GM21515 (cell line): ENCODE measurements around the gene NUAK1.

Source experiments
- ATAC-seq: cut with Tn5 transposase; IDR thresholded peaks from one replicate; pipeline ENCODE4 v1.9.1; 2021; ENCODE audit not compliant: unreplicated experiment

The NUAK1 gene

DNA sequence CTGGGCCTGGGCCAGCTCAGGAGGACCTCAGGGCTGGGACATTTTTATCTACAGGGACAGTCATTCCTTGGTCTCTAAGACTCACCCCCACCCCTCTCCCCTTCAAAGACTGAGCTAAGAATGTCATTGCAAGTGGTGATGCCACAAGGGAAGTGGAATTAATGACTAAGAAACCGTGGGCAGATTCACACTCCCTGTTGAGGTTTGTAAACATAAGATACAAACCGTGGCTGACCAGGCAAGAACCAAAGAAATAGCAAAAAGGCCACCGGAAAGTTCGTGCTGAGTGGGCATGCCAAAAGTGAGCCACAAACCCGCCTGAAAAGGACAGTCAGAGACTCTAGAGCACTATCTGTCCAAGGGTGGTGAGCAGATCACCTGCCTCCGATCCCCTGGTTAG is 25.7 kb downstream of the NUAK1 start:
- no peak for ATAC-seq

DNA sequence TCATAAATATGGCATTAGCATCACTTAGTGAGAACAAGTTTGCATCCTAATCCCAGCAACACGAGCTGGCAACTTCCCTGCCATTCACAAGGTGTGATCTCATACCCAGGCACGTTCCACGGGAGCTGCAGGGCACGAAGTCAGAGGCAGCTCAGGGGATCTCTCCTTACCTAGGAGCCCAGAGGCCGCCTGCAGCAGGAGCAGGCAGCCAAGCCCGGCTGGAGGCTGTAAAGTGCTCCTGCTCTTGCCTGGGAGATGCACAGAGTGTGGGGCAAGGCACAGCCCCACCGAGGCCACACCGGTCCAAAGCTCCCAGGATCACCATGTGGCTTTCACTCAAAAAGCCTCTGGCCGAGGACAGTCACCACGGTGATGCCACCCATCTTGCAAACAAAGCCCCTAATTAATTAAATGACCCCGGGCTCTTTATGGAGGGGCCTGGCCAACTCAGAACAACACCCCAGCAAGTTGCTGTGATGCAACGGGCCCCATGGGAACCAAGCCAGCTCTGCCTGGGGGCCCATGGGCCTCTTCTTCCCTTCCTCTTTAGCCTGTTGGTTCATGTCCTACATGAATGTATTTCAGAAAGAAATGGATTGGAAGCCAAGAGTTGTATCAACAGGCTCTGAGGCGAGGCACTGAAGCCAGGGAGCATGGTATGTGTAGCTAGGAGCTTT is 26.5 kb downstream of the NUAK1 start:
- ATAC-seq, result no peak

DNA sequence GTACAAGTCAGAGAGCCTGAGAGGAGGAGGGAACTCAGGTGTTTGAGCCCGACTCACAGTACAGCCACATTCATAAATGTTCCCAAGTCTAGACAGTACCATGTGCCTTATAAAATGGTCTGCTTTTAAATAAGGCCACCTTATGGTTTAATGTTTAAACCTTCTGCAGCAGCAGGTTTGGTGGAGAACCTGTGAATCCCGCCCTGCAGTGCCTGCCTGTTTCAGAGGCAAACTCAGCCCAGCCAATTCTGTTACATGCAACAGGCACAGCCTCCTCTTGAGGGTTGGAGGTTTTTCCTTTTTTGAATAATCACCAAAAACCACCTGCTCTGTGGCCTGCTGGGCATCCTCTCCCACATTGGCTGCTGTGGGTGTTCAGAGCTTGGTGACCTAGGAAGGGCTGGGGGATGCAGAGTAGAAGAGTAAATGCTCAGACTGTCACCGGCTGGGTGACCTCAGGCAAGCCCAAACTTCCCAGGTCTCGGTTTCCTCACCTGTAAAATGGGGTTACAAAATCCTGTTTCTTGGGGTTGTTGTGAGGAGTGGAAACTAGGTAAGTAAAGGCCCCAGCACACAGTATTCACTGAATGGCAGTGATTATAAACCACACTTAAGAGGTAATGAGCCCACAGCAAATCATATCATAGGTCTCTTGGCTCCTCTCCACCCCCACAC is 28.0 kb downstream of the NUAK1 start:
- no peak for ATAC-seq

DNA sequence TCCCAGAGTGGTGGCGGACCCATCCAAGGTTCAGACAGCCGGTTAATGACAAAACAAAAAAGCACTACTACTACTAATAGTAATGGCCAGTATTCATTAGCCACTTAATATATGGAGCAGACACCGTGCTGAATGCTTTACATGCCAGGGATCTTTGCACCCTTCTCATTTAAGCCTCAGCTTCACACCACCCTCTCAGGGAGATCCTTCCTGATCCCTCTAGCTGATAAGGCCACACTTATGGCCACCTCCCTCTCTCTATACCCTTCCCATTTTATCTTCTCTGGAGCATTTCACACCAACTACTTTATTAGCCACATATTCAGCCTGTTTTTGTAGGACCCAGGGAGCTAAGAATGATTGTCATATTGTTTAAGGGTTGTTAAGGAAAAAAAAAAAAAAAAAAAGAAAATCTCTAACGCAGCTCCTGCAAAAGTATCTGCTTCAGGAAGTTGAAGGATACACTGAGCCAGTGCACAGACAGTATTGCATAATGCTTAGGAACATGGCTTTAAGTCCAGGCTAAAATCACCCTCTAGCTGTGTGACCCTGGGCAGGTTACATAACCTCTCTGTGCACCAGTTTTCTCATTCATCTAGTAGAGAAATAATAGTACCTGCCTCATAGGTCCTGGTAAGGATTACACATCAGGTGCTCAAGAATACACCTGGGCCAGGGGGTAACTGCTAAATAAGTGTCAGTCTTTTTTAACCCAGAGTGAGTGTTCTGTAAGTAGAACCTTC is 29.4 kb downstream of the NUAK1 start:
- ATAC-seq, result no peak

DNA sequence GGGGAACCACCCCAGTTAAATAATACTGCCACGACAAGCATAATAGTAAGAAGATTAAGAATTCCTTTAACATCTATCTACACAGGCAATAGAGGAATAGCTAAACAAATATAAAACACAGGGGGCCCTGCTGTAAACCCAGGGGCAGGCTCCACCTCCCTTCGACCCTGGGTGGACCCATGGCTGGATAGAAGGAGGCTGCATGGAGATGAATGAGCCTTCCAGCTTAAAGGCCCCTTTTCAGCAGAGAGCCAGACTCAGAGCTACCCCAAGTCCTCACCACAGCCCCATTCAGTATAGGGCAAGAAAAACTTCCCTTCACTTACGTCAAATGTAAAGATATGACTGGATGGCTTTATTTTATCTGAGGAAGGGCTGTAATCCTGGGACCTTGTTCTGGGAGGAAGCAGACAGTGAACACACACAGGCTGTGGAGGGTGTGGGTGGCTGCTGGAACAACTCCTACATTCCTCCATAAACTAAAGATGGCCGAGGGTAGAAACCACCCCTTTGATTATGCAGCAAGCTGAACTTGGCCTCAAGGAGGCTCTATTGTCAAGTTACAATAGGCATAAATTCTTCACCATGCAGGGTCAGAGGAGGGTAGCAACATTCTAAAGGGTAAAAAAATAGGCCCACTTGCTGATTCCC is 30.4 kb downstream of the NUAK1 start:
- no peak for ATAC-seq

DNA sequence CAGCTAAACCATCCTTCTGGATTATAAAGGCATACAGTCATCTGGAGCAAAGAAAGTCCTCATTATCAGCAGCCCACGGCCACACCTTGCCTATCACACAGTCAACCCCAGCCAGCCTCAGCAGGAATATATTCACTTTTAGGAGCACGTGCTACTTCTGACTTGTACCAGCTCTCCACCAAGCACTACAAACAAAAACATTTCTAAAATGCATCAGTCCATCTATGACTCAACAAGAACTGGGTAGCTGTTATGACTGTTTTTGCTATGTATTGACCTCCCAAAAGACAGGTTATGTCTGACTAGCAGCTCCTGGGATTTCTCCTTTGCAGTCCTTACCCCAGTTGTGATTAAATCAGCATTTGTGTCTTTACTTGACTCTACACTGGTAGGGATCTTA is 31.2 kb downstream of the NUAK1 start:
- no peak for ATAC-seq

DNA sequence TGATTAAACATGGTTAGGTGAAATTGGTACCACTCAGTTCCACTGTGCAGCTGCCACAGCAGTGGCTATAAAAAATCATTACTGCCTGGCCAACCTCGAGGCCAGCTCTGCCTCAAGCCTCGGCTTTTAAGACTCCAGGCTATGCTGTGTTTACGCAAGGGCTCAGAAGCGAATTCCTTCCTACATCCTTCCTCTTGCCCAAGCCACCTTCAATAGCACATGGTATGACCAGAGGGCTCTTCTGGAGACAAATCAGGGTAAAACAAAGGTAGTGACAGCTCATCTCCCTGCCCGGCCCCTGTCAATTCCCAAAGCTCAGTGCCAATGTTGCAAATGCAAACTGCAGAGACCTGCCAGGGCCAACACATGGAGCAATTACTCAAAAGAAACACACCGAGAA is 31.9 kb downstream of the NUAK1 start:
- ATAC-seq, result no peak

DNA sequence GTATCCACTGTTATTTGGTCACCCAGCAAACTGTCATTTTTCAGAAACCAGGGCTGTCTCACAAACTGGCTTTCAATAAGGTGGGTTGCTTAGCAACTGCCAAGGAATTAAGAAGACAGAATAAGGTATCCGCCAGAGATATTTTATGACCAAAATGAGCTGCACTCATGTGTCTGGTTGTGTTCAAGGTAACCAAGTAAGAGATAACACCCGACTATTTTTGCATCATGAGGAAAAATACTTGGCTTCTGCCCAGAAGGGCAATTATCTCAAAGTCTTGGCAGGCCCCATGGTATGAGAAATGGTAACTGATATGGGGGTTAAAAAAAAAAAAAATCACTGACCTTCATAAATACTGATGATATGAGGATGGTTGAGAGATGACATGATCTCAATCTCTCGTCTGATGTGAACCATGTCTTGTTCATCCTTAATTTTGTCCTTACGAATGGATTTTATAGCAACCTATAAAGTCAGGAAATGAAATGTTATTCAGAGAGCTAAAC is 32.6 kb downstream of the NUAK1 start:
- ATAC-seq, result no peak

DNA sequence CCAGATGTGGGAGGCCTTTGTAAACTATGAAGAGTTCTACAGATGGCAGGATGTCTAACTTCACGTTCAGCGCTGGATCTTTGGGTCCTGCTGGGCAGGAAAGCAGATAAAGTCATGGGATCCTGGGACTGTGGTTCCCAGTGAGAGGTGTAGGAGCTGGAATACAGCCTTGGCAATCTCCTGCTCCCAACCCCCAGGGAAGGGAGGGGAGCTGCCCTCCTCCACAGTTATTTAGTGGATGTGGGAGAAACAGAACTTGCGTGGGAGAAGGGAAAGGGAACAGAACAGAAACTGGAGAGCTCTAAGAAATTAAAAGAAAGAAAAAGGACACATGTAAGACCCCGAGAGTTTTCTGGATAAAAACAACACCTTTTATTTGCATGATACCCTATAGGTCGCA is 37.0 kb downstream of the NUAK1 start:
- no peak for ATAC-seq

DNA sequence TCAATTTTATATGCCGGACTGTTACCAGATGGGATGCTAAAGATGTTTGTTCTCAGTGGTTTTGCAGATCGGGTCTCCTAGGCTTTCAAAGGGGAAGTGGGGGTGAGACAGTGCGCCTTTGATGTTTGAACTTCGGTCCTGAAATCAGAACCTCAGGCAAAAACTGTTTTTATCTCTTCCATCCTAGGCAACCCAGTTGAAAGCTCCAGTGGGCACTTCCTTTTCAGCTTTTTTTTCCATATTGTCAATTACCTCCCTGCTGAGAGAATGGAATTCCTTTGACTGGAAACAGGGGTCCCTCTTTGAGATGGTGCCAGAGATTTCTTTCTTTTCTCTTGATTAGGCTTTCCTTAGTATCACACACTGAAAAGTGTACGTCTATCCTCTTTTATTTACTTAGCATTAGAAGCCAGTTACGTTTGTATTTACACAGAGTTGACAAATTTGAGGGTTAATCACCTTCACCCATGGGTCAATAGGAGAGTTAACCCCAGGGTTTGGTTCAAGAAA is 40.0 kb downstream of the NUAK1 start:
- ATAC-seq, result no peak

DNA sequence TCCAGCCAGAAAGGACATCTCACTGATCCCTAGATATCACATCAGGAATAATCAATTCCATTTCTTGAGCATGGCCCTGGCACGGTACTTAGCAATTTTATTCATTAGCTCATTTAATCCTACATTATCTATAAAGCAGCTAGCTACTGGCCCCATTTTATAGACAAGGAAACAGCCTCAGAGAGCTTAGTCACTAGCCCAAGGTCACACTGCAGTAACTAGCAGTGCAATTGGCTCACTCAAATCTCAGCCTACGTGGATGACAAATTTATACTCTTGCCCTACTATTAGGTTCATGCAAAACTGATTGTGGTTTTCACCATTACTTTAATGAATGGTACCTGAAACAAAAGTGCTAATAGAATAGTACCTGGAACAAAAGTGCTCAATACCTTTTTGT is 41.7 kb downstream of the NUAK1 start:
- no peak for ATAC-seq

DNA sequence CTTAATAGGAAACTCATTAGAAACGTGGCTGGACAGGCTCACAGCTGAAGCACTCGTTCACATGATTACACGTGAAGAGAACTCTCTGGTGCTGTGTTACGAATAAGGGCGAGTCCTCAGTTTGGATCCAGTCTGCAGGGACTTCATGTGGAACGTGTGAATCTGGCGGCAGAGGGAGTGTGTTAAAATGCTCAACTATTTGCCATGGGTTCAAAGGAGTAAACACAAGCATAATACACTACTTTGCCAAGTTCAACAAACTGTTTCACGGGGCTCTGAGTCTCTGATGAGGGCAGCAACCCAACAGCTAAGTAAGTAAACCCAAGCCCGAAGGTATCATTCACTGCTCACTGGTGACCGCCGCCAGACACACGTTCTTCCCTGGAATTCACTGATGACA is 42.4 kb downstream of the NUAK1 start:
- ATAC-seq, result no peak

DNA sequence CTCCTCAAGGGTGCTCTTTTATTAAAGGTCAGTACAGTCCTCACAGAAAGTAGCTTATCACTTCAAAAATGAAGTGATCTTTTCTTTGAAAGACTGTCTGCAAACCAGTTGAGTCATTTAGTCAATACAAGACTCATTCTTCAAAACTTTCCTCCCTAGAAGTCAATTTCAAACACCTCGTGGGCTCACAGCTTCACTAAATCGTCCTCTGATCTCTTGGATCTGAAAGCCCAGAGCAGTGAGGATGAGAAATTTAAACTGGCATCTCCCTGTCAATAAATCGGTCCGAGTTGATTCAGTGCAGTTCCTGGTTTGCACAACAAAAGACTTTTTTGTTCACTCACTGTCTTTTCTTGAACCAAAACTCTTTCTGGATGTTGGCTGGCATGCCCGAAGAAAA is 44.5 kb downstream of the NUAK1 start:
- ATAC-seq, result no peak

DNA sequence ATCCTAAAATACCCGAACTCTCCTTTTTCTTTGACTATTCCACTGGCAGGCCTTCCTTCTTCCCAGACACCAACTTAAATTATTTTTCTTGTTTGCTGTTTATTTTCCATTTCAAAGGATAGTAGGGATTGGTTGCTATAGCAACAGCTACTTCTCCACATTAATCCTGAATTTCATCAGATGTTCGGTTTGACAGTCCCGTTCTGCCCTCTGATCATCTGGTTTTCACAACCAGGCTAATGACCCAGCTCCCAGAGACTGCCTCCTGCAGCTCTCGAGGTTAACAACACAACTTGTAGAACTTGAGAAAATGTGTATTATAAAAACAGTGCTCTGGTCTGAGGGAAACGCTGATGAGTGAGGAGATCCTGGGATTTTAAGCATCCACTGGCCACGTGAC is 45.5 kb downstream of the NUAK1 start:
- ATAC-seq, result no peak

DNA sequence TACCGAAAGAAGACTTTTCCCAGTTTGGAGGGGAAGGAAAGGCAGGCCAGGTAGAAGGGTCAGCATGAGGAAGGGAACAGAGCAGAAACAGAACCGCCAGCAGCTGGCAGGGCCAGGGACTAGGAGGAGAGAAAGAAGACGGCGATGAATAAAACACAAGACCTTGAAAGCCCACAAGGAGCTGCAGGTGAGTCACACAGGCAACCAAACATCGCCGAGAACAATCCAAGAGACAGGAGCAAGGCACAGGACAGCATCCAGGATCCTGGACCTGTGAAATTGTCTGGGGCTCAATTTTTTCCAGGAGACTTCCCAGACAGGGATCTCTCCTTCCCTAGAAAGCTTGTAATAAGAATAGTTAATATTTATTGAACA is 47.3 kb downstream of the NUAK1 start:
- ATAC-seq, result no peak

DNA sequence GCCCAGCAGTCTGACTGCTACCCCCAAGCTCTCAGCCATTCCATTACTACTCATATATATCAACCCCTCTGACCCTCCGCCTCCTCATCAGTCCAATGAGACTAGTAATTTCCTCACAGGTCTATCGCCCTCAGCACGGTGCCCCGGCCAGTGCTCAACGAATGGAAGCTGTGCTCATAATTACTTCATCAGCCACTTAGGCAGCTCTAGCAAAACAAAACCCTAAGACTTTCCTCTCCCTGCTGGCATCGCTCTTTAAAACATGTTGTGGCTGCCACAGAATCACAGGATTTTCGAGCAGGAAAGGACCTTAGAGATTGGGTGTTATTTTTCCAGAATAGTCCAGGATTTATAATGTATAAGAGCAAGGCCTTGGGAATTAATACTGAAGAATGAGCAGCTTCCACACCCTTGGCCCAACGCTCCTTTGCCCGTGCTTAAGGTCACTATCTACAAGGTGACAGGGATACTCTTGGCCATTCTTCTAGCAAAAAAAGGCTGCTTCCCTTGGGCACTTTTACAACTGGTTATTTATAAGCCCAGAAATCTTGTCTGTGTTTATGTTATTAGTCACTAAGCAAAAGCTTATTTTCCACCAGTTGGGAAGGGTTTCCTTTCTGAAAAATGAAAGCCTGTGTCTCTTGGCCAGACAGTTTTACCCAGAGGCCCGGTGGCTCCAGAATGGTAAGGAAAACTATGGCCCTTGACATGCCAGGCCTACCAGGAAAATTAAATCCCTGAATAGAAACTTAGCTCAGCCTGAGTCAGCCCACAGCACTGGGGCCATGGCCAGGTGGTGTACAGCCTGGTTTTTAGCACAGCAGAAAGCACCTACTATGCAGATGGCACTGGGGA is 47.9 kb downstream of the NUAK1 start:
- no peak for ATAC-seq

DNA sequence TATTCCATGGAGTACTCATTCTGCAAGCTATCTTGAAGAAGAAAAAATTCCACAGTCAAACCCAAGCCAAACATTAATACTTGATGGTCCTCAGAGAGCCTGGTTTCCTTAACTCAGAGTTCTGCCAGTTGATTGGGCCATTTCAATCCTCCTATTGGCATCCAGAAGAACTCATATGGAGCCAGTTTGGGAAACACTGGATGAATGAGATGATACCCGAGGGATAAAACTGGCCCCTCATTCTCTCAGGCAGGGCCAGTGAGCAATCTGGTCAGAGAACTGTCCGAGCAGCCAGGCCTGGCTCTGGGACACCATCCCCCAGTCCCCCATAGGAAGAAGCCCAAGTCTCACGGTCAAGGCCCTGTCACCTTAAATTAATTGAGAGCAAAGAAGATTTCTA is 48.8 kb downstream of the NUAK1 start:
- ATAC-seq, result no peak

DNA sequence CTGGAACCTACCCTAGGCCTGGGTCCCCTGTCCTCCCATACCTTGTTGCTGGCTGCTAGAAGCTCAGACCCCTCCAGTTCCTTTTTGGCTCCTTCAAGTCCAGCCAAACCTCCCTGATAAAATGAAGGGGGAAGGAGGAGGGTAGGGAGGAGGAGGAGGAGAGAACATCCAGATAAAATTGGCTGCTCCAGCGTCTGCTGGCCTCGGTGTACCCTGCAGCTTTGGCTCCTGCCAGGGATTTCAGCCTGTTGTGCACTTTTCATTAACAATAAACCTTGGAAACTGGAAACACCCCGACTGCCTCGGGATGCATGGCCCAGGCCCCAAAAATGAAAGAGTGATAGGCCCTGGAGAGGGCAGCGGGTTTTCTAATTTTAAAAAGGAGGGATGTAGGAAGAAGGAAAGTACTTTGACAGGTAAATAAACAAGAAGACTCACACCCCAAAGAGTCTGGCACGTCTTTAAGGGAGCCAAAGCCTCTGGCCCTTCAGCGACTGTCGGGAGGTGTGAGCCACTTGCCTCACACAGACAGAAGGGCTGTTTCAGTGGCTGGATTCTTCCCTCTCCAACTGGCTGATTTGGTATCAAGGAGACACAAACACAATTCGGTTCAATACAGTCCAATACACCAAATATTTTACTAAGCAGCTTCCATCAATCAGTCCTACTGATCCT is 49.8 kb downstream of the NUAK1 start:
- no peak for ATAC-seq

DNA sequence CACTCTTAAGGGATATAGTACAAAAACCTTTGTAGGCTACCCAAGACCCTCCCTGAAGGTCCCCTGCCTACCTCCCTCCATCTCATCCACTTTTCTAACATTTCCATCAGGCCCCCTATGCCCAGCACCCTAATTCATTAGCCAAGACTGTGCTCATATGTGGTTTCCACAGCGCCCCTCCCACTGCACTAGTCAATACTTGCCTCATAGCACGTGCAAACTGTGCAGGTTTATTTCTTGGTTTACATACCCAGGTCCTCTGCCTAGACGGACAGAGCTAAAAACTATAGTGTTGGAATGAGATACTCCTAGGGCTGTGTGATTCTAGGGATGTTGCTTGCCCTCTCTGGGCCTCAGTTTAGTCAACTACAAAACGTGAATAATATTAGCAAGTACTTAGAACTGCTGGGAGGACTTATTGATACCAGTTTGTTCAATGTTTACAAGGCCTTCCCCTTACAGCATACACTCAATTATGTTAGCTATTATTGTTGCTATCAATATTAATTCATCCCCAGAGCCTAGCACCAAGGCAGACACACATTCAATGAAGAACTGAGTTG is 50.4 kb downstream of the NUAK1 start:
- ATAC-seq, result no peak

DNA sequence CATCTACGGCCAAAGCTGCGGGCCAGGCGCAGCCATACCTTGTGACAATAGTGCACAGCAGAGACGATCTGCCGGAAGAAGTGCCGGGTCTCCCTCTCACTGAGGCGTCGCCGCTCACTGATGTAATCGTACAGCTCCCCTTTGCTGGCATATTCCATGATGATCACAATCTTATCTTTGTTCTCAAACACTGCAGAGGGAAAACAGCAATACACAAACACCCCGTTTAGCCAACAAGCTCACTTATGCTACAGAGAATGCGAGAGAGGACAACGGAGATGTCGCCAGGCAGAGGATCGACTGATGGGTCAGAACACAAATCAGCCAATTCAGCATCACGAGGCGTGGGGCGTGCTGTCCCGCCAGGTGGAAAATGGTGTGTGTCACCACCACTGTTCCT is 52.1 kb downstream of the NUAK1 start:
- ATAC-seq, result no peak
